Thyroid gland (tissue), 4 donors: ENCODE data around the gene FBXO38.

ENCODE experiments used
- CTCF ChIP-seq, 6 experiments: fragments of 200-600 bp in 3 of 6; fragments of 450-650 bp in 3 of 6; sonication (generic) in 3 of 6; IDR thresholded peaks; one replicate each; pipeline ENCODE4 v1.5.1; 2016 to 2019; ENCODE audit warnings: antibody characterized with exemption in 6 of 6, mild to moderate bottlenecking in 2 of 6, inconsistent platforms in 1 of 6, moderate library complexity in 1 of 6
- POLR2A ChIP-seq, 2 donors: fragments of 450-650 bp; IDR thresholded peaks; one replicate each; pipeline ENCODE4 v1.6.1; 2017; ENCODE audit warnings: antibody characterized with exemption in 2 of 2, mild to moderate bottlenecking in 2 of 2, moderate library complexity in 1 of 2

GRCh38 chr5:148408092-148408491, 24.3 kb downstream of the FBXO38 start:
- TF ChIP-seq CTCF (IDR thresholded peaks at IDR 0.05) (no peak), POLR2A (IDR thresholded peaks at IDR 0.05) (no peak)
